KOPT-K1 (cell line): Measurements from ENCODE around the gene CTBP2.

ENCODE experiments used
- H3K27ac ChIP-seq: fragments of 200-600 bp; sonication (generic); 2 replicates; pipeline ENCODE4 v1.5.1; 2016; ENCODE audit warnings: antibody characterized with exemption, mild to moderate bottlenecking, low read depth, low read length; ENCODE audit not compliant: poor library complexity, severe bottlenecking
- H3K36me3 ChIP-seq: fragments of 200-600 bp; sonication (generic); 2 replicates; pipeline ENCODE4 v1.5.1; 2017; ENCODE audit warnings: antibody characterized with exemption, mild to moderate bottlenecking, low read length, moderate library complexity; ENCODE audit not compliant: insufficient read depth
- H3K9me3 ChIP-seq: fragments of 200-600 bp; sonication (generic); 2 replicates; pipeline ENCODE4 v1.5.1; 2017; ENCODE audit warnings: antibody characterized with exemption, low read length, mild to moderate bottlenecking; ENCODE audit not compliant: insufficient read depth, poor library complexity, severe bottlenecking

Gene CTBP2

GRCh38 chr10:125007436-125007835, 152.9 kb downstream of the CTBP2 start:
- no peaks in the 10 kb centered on the region for H3K9me3 ChIP-seq
- H3K27ac ChIP-seq: no peak overlapping the region
- H3K36me3 ChIP-seq: no peaks in the 10 kb centered on the region

- Histone ChIP-seq H3K9me3 (no peaks in the 10 kb centered on the region), H3K27ac (no peak overlapping the region), H3K36me3 (no peaks in the 10 kb centered on the region)
Measured at GRCh38 chr10:125006921-125007426, 153.4 kb downstream of the CTBP2 start.

GRCh38 chr10:125006188-125006680, 154.1 kb downstream of the CTBP2 start:
- Histone ChIP-seq H3K9me3 (no peaks in the 10 kb centered on the region), H3K36me3 (no peaks in the 10 kb centered on the region), H3K27ac (no peak overlapping the region)

GRCh38 chr10:125005312-125006187, 154.8 kb downstream of the CTBP2 start:
- Histone ChIP-seq H3K36me3 (no peaks in the 10 kb centered on the region), H3K27ac (no peak overlapping the region), H3K9me3 (no peaks in the 10 kb centered on the region)

GRCh38 chr10:125004571-125005311, 155.6 kb downstream of the CTBP2 start:
- H3K27ac ChIP-seq: no peak overlapping the region
- no peaks in the 10 kb centered on the region for H3K36me3 ChIP-seq

DNA sequence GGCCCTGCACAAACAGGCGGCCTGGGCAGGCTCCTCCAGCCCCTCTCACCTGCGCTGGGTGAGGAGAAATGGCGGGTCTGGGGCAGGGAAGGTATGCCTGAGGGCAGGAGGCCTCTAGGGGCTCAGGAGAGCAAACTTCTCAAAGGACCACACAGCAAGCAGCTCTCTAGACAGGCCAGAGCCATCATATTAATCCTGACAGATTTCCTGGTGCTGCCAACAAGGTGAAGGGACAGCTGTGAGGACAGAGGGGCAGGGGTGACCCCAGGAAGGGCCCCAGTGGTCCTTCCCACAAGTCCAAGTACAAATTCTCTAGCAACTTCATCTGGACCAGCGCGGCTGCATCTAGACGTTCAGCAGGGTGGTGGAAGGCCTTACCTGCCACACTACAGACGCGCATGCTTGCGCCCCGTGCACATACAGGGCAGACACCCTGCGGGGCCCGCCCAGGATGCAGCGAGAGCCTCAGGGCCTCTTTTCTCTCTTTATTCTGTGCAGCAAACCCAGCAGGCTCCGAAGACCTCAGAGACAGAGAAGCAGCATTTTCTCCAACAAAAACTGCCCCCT, 156.4 kb downstream of the CTBP2 start:
- H3K27ac ChIP-seq: no peak overlapping the region
- no peaks in the 10 kb centered on the region for H3K36me3 ChIP-seq
- no peaks in the 10 kb centered on the region for H3K9me3 ChIP-seq

More at GRCh38 chr10:125004571-125005311, 155.6 kb downstream of the CTBP2 start:
- no peaks in the 10 kb centered on the region for H3K9me3 ChIP-seq

- Histone ChIP-seq H3K9me3 (no peaks in the 10 kb centered on the region), H3K27ac (no peak overlapping the region), H3K36me3 (no peaks in the 10 kb centered on the region)
Measured at GRCh38 chr10:125003146-125003900, 157.0 kb downstream of the CTBP2 start.

- H3K27ac ChIP-seq: no peak overlapping the region
- no peaks in the 10 kb centered on the region for H3K9me3 ChIP-seq
- H3K36me3 ChIP-seq: no peaks in the 10 kb centered on the region
Measured at GRCh38 chr10:125002423-125003145, 157.8 kb downstream of the CTBP2 start.

DNA sequence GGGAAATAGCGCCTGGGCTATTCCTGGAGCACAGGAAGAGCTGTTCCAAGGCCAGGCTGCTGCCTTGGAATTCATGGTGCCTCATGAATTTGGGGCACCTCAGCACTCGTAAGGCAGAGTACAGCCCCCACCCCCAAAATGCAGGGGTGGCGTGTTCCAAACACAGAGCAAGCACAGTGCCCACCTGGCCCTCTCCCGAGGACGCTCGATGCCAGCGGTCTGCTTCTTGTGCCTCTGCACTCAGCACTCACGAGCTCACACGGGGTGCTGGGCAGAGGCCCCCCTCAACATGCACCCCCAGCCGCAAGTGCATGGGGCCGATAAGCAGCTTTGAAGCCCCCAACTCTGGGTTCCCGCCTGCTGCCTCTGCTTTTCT, 158.3 kb downstream of the CTBP2 start:
- no peaks in the 10 kb centered on the region for H3K9me3 ChIP-seq
- no peaks in the 10 kb centered on the region for H3K36me3 ChIP-seq
- H3K27ac ChIP-seq: no peak overlapping the region

GRCh38 chr10:125001313-125002046, 158.9 kb downstream of the CTBP2 start:
- H3K27ac ChIP-seq: no peak overlapping the region
- H3K9me3 ChIP-seq: no peaks in the 10 kb centered on the region
- no peaks in the 10 kb centered on the region for H3K36me3 ChIP-seq

DNA sequence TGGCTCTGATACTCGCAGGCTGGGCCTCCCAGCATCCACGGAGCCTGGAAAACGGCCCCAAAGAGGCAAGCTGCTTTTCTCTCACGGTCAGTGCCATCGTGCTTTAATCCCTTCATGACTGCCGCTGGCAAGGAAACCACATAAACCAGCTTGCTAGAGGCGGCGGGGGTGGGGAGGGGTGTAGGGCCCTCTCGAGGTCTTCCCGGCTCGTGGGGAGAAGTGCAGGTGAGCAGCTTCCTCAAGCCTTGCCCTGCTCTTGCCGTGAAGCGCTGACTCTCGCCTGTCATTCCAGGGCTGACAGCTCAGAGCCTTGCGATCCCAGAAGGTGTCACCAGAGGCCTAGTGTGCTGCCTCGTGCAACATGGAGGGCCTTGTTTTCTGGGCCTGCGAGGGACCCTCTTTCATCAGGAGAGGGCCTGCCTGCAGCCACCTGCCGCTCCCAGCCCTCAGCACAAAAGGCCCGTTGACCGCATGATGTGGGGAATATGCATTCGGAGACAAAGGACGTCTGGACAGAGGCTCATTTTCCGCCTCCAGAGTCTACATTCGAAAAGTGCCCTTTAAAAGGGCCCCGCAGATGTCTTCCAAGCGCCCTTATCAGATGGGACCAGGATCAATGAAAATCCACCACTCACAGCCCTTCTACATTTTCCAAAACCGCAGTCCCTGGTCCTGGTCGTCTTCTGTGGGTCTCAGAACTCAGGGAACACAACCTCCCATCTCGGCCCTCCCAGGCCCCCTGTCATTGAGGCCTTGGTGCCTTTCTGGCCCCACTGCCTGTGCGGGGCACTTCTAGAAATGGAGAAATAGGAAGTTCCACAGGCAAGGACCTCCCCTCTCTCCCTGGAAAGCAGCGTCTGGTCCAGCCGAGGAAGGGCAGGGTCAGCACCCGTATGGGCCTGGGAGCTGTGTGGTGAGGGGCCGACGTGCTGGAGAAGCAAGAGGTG, 159.7 kb downstream of the CTBP2 start:
- Histone ChIP-seq H3K36me3 (no peaks in the 10 kb centered on the region), H3K9me3 (no peaks in the 10 kb centered on the region), H3K27ac (no peak overlapping the region)

DNA sequence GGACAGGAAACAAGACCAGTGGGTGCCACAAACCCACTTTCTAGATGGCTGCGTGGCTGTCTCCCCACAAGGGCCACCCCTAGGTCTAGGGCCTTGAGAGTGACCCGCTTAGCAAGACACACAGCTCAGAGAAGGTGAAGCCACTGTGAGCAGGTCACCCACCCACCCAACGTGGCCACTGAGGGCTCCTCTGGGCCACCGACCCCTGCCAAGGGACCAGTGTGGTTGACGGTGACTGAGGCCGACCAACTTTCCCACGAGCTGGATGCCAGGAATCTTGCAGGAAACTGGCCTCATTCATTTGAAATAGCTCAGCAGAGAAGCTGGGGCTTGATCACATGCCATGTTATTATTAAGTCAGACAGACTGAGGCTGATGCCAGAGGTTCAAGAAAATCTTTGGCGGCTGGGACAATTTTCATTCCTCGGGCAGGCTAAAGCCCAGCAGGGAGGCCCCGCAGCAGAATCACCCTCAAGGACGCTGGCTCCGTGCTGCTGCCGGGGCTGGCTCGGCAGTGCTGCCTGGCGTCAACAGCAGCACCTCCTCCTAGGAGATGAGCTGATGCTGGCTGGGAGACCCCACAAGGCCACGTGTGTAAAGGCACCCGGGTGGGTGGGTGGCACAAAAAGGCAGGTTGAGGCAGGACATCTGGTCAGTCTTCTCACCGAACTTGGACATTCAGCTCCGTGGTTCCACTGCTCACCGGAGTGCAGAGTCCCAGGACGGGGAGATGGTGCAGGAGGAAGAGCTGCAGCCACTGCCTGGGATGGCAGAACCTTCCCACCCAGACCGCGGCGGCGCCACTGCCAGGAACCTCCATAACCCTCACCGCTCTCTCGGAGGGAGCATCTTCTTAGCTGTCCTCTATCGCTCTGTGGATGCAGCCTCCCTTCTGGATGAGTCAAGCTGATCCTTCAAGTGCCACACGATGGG, 160.7 kb downstream of the CTBP2 start:
- Histone ChIP-seq H3K9me3 (no peaks in the 10 kb centered on the region), H3K27ac (no peak overlapping the region), H3K36me3 (no peaks in the 10 kb centered on the region)
